ENCODE data around the gene TSC22D3. TPM values are rescaled to one million over a fixed set of nuclear protein-coding genes. Genes with fewer than 3 reads are reported as not detected.

The TSC22D3 gene
- total and polyA plus RNA-seq, 2 donors (not counting 1 experiment from before 2014, with no cell fraction given), result 447 to 3,050 TPM

DNA sequence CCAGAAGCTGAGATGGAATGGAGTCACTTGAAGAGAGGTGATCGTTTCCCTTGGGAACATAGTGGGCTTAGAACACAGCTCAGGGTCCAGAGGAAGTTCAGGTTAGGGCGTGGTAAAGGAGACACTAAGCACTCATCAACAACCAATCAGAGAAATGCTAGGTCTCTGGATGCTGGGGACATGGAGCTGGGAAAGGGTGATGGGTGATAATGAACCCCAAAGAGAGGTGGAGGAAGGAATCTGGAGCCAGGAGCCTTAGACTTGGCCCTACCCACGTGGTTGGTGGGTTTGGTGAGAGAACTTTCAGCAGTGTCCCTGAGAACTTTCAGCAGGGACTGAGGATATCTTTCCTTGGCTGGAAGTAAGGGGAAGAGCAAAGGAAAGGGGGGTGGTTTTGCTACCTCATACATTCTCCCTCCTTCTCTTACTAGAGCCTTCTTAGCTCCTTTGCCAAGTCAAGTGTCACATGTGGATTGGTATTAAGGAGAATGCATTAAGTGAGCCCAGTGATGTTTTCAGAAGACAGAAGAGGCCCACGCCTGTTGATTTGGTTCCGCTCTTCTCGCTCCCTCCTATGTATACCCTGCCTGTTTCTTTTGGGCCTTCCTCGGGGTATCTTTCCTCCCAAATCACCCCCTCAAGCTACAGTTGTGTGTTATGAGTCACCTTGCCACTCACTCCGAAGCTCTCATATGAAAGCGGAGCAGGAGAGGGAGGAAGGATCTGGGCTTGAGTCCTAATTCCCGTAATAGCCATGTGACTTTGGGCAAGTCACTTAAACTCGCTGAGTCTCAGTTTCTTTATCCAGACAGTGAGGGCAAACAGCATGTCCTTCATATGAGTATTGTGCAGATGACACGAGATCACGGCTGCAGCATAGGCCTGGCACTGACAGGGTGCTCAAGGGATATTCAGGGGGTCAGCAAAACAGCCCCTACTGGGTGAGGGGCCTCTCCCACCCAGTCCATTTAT lies 63.1 kb downstream of the TSC22D3 start:
- no peaks in the 10 kb centered on the region for H3K27me3 ChIP-seq (replicated peaks in 1 of 4; ENCODE audit: control extremely low read depth in 1 of 4, control insufficient read depth in 3 of 4, insufficient read depth in 4 of 4, low read length in 3 of 4)
- H3K27ac Mint-ChIP-seq, result peak overlapping the region; percentile 99
- 86% methylated on average over 4 of the region's 13 CpGs for WGBS (ENCODE audit: insufficient coverage)
- H3K9me3 Mint-ChIP-seq (ENCODE audit: insufficient read depth), result no peaks in the 10 kb centered on the region
- peak; percentile 70 for DNase-seq
- H3K9ac ChIP-seq (ENCODE audit: low read length), result no peak overlapping the region
- H3K4me1 ChIP-seq (ENCODE audit: control insufficient read depth in 2 of 2, insufficient read depth in 2 of 2, low read length in 2 of 2), result peaks cover 49 to 64% of the 10 kb centered on the region in 2 donors
- intact Hi-C loops (cut with micrococcal nuclease), result no loop called here
- no peak overlapping the region for H2AFZ ChIP-seq (ENCODE audit: insufficient read depth, low read depth, low read length, poor library complexity, severe bottlenecking)
- no peak for TF ChIP-seq EZH2 (IDR thresholded peaks at IDR 0.05; ENCODE audit: borderline replicate concordance, insufficient read depth, low read depth, low read length, poor library complexity, severe bottlenecking)
- no peak for TF ChIP-seq CTCF (IDR thresholded peaks at IDR 0.05)
- POLR2A ChIA-PET, result interaction anchor here (0.7 to 13.1 kb wide), 7 partner anchors 9 to 63 kb away, joined by 3 to 375 read pairs (median 4); partner anchors contain the start of gene TSC22D3
- H4K20me1 ChIP-seq (ENCODE audit: control insufficient read depth, insufficient read depth, low read length, poor library complexity, severe bottlenecking), result peaks cover 30% of the 10 kb centered on the region
- peaks cover 59% of the 10 kb centered on the region for H3K4me1 Mint-ChIP-seq
- H3K27ac ChIP-seq (ENCODE audit: low read length in 2 of 2), result peak overlapping the region; percentile 96 to 99
- CTCF ChIA-PET, result interaction anchor here (1.4 to 13.4 kb wide), 3 partner anchors 36 to 63 kb away, joined by 4 to 318 read pairs (median 5); partner anchors contain the start of gene TSC22D3
- peak overlapping the region; percentile 65 for H3K4me2 ChIP-seq (replicated peaks; ENCODE audit: low read depth, low read length, poor library complexity, severe bottlenecking)
- peak overlapping the region in 2 of 5 experiments; percentile 3 to 22 for H3K4me3 ChIP-seq (ENCODE audit: control extremely low read depth in 1 of 5, extremely low read depth in 1 of 5, insufficient read depth in 1 of 5, low read depth in 2 of 5, low read length in 4 of 5)
- H3K79me2 ChIP-seq (ENCODE audit: control insufficient read depth, insufficient read depth, low read length), result peaks cover 14% of the 10 kb centered on the region
- H3K9me3 ChIP-seq (ENCODE audit: control extremely low read depth in 1 of 3, control insufficient read depth in 2 of 3, insufficient read depth in 1 of 3, low read length in 2 of 3), result no peaks in the 10 kb centered on the region
- peaks cover 0 to 32% of the 10 kb centered on the region in 2 experiments for H3K36me3 ChIP-seq (replicated peaks in 1 of 2; ENCODE audit: control extremely low read depth in 1 of 2, control insufficient read depth in 1 of 2, extremely low read depth in 1 of 2, insufficient read depth in 2 of 2, low read length in 1 of 2)
- peak; percentile 3 for ATAC-seq (ENCODE audit: low read depth)
- H3K27me3 Mint-ChIP-seq, result no peaks in the 10 kb centered on the region
- peak overlapping the region; percentile 97 for H3K4me3 Mint-ChIP-seq
